HUES6 (cell line): Measurements from ENCODE around the gene KMT2E.

Source experiments
- H3K27ac ChIP-seq: 2 replicates; pipeline ENCODE4 v1.7.0; 2013; ENCODE audit warnings: low read depth, mild to moderate bottlenecking, low read length, inconsistent platforms
- H3K27me3 ChIP-seq: 2 replicates; pipeline ENCODE4 v1.6.1; 2013; ENCODE audit warnings: low read length; ENCODE audit not compliant: control insufficient read depth, insufficient read depth
- H3K36me3 ChIP-seq: 2 replicates; pipeline ENCODE4 v1.6.1; 2013; ENCODE audit warnings: low read length; ENCODE audit not compliant: control insufficient read depth, insufficient read depth
- H3K4me1 ChIP-seq: 2 replicates; pipeline ENCODE4 v1.6.1; 2013; ENCODE audit warnings: low read length; ENCODE audit not compliant: control insufficient read depth, insufficient read depth
- H3K4me3 ChIP-seq: 2 replicates; pipeline ENCODE4 v1.5.1; 2013; ENCODE audit warnings: low read depth, low read length
- H3K9ac ChIP-seq: one replicate; pipeline ENCODE4 v1.6.1; 2013; ENCODE audit warnings: mild to moderate bottlenecking, low read length
- H3K9me3 ChIP-seq: 2 replicates; pipeline ENCODE4 v1.6.1; 2013; ENCODE audit warnings: low read depth, low read length; ENCODE audit not compliant: control insufficient read depth, insufficient read depth

Gene KMT2E

DNA sequence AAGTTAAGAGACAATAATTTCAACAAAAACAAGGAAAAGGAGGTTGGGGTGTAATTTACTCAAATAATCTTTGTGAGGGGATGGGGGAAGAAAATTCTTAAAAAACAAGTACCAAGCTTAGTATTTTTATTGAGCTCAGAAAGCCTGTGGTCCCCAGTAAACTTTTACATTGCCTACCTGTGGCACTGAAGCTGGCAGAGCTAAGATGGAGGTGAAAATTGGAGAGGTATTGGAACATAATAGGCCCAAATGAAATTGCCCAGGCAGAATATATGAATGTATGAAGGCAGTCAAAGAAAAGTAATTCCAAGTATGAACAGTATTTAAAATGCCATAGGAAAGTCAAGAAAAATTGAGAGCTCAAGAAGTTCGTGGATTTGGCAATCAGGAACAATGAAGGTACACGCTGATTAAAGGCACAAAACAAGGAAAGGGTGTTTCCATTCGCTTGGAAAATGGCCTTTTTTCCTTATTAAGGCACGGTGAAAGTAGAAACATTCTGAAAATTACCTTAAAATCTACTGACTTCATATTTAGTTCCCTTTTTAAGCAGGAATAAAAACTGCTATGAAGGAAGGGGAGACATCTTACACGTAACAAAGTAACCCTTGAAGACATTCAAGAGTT is 3.4 kb upstream of the KMT2E start:
- Histone ChIP-seq H3K27ac (peak overlapping the region; percentile 100; the same call in 1 of the 2 replicates), H3K4me3 (peak overlapping the region; percentile 99), H3K9ac (peak overlapping the region; percentile 99), H3K9me3 (no peaks in the 10 kb centered on the region), H3K4me1 (peaks cover 4% of the 10 kb centered on the region; the same call in 1 of the 2 replicates), H3K27me3 (no peaks in the 10 kb centered on the region), H3K36me3 (peaks cover 26% of the 10 kb centered on the region)

DNA sequence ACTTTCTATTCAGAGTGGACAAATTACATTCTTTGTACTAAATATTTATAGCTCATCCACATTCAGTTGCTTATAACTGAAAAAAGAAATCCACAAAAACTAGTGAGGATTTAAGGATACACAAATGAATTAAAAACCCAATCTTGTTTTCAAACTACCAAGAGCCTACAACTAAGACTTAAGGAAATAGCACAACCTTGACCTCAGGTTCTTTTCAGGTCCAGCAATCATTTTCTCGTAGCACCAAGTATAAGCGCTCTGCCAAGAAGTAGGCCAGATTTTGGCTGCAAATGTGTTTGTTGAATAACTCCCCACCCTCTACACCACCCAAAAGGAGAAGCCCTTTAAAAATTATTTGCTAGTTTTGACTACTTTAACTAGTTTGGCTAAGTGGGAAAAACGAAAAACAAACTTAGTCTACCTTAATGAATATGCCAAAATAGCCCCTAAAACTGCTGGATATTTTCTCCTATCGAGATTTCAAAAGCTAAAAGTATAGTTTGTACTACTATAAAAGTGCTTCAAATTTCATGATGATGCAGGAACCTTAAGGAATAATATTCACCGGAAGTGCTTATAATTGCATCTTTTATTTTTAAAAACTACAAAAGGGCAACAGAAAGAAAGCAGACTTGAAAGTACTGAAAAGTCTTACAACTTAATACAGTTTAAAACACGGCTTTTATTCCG is 2.7 kb upstream of the KMT2E start:
- Histone ChIP-seq H3K4me1 (peaks cover 4% of the 10 kb centered on the region; the same call in 1 of the 2 replicates), H3K27me3 (no peaks in the 10 kb centered on the region), H3K9me3 (no peaks in the 10 kb centered on the region), H3K9ac (peak overlapping the region; percentile 99), H3K4me3 (peak overlapping the region; percentile 99), H3K36me3 (peaks cover 24% of the 10 kb centered on the region), H3K27ac (peak overlapping the region; percentile 100; the same call in 1 of the 2 replicates)

DNA sequence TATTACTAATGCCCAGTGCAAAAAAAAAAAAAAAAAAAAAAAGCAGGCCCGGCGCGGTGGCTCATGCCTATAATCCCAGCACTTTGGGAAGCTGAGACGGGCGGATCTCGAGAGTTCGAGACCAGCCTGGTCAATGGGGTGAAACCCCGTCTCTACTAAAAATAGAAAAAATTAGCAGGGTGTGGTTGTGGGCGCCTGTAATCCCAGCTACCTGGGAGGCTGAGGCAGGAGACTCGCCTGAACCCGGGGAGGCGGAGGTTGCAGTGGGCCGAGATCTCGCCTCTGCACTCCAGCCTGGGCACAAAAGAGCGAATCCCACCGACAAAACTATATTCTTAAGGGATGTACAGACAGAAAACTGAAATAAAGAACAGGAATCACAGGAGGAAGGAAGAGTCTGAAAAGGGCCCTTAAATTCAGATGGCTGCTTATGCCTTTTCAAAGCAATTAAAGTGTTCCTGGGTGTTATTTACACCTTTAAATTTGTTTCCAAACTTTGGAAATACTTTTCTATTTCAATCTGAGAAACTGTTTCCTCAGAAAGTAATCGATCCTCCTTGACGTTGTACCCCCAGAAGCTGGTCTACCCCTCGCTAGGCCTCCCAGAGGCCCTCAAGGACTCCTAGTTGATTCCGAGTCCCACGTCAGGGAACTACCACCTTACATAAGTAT is 2.0 kb upstream of the KMT2E start:
- peaks cover 18% of the 10 kb centered on the region; the same call in 1 of the 2 replicates for H3K36me3 ChIP-seq
- H3K9me3 ChIP-seq = no peaks in the 10 kb centered on the region
- peak overlapping the region; percentile 100 for H3K27ac ChIP-seq
- H3K27me3 ChIP-seq = no peaks in the 10 kb centered on the region
- H3K4me1 ChIP-seq = peaks cover 8% of the 10 kb centered on the region; the same call in 1 of the 2 replicates
- H3K4me3 ChIP-seq = peak overlapping the region; percentile 99
- peak overlapping the region; percentile 99 for H3K9ac ChIP-seq

DNA sequence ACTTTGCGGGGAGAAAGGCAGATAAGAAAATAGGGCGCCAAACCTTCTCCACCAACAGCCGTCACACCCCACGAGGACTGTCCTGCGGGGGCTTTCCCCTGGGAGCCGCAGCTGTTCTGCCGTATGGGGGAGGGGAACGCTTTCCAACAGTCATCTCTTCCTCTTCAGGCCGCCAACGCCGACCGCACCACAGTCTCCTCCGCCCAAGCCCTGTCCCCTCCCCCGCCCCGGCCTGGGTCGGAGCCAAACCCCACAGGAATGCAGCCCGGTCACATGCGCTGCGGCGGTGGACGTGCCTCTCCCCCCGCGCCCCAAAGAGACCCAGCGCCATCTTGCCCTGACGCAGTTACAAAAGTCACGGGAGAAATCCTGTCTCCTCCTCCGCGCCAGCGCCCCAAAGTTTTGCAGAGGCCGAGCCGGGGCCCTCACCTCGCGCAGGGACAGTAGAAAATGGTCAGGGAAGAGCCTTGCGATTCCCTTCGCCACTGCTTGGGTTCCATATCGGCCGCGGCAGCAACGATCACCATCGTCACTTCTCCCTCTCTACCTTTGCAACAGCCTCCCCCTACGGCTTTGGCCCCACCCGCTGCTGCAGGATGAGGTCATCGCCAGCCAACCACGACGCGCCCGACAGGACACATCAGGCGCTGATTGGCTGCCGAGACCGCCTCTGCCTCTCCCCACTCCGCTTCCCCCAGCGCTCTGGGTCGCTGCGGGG is 1.3 kb upstream of the KMT2E start:
- peaks cover 13% of the 10 kb centered on the region; the same call in 1 of the 2 replicates for H3K36me3 ChIP-seq
- H3K4me1 ChIP-seq = peaks cover 13% of the 10 kb centered on the region; the same call in 1 of the 2 replicates
- no peaks in the 10 kb centered on the region for H3K9me3 ChIP-seq
- peak overlapping the region; percentile 99 for H3K9ac ChIP-seq
- H3K4me3 ChIP-seq = peak overlapping the region; percentile 99
- H3K27me3 ChIP-seq = no peaks in the 10 kb centered on the region
- peak overlapping the region; percentile 100 for H3K27ac ChIP-seq

DNA sequence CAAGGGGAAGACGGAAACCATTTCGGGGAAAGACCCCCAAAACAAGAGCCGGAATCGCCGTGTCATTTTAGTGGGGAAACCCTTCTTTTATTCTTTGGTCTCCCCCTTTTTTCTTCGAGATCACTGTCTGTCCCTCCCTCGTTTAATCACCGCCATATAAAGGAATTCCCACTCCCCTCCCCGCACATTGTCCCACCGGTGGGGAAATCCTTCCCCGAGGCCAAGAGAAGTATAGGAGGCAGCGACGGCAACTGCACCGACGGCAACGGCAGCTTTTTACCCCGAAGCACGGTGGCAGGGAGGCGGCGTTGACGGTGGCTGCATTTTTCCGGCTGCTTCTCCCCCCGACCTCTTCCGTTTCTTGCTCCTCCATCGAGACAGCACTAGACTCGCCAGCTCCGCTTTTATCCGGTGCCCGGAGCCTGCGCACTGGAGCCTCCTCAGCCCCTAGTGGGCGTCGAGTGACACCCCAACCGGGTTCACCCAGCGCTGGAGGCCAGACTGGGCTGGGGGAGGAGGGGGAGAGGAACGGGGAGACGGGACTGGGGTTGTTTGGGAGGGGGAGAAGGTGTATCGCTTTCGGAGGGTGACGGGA is 687 bp upstream of the KMT2E start:
- H3K4me1 ChIP-seq = peaks cover 19% of the 10 kb centered on the region
- peaks cover 13% of the 10 kb centered on the region; the same call in 1 of the 2 replicates for H3K36me3 ChIP-seq

DNA sequence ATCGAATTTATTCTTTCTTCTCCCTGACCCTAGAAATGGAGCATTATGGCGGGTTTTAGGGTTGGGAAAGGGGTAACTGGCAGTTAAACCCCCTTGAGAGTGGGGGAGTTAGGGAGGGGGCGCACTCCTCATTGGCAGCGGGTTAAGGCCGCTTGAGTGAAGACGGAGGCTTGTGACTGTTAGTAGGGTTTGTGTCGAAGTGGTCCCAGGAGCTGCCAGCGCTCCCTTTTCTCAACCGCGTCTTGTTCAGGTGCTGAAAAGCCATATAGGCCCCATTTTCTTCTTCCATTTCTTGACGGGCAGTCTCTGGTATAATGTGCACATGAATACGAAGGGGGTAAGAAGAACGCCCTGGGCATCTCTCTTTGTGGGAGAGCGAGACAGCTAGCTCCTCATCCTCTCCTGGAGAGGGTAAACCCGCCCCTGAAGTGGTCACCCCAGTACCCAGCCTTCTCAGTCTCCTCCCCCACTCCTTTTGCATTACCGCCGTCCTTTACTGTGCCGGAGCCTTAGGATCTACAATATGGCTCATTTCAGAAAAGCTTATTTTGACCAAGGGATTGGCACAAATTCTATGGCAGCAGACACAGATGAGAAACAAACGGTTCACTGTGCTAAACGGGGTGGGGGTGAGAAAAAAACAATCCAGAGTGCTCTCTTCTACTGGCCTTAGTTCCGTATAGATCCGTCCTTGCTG is 836 bp downstream of the KMT2E start:
- Histone ChIP-seq H3K27ac (peak overlapping the region; percentile 100), H3K27me3 (no peaks in the 10 kb centered on the region), H3K36me3 (peaks cover 7% of the 10 kb centered on the region; the same call in 1 of the 2 replicates), H3K4me3 (peak overlapping the region; percentile 99), H3K9ac (peak overlapping the region; percentile 99), H3K9me3 (no peaks in the 10 kb centered on the region), H3K4me1 (peaks cover 22% of the 10 kb centered on the region)

More for the DNA sequence above, 687 bp upstream of the KMT2E start:
- Histone ChIP-seq H3K4me3 (peak overlapping the region; percentile 99), H3K27ac (peak overlapping the region; percentile 100), H3K9ac (peak overlapping the region; percentile 99), H3K27me3 (no peaks in the 10 kb centered on the region), H3K9me3 (no peaks in the 10 kb centered on the region)

DNA sequence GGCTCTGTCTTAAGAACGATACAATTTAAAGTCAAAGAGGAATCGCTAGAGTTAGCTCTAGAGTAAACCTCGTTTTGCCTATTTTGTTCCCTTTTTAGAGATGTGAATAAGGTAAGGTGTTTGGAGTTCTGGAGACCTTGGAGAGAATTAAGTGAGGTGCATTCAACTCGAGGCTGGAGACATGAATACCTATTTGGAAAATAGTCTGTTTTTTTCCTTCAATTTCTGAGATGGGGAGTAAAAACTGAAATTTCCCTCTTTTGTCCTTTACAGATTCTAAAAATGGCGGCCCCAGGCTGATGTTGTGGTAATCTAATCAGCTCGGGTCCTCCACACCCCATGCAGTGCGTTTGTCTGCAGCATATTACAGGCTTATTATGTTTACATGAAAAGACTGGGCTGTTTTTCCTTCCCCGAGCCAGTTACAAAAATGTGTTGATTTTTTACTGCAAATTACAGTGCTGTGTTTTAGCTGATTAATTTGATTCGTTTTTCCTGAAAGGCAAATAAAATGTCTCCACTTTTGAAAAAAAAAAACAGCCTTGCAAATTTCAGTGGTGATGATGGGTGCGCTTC is 1.5 kb downstream of the KMT2E start:
- peak overlapping the region; percentile 91 for H3K27ac ChIP-seq
- H3K27me3 ChIP-seq = no peaks in the 10 kb centered on the region
- no peaks in the 10 kb centered on the region for H3K9me3 ChIP-seq
- H3K4me1 ChIP-seq = peaks cover 18% of the 10 kb centered on the region
- H3K9ac ChIP-seq = peak overlapping the region; percentile 99
- peaks cover 2% of the 10 kb centered on the region; the same call in 1 of the 2 replicates for H3K36me3 ChIP-seq
- peak overlapping the region; percentile 99 for H3K4me3 ChIP-seq

- Histone ChIP-seq H3K4me1 (peaks cover 18% of the 10 kb centered on the region), H3K4me3 (peak overlapping the region; percentile 99), H3K27me3 (no peaks in the 10 kb centered on the region), H3K9me3 (no peaks in the 10 kb centered on the region), H3K36me3 (no peaks in the 10 kb centered on the region), H3K27ac (peak overlapping the region; percentile 91; the same call in 1 of the 2 replicates), H3K9ac (peak overlapping the region; percentile 49)
Measured at GRCh38 chr7:105016068-105016708, 2.2 kb downstream of the KMT2E start.

DNA sequence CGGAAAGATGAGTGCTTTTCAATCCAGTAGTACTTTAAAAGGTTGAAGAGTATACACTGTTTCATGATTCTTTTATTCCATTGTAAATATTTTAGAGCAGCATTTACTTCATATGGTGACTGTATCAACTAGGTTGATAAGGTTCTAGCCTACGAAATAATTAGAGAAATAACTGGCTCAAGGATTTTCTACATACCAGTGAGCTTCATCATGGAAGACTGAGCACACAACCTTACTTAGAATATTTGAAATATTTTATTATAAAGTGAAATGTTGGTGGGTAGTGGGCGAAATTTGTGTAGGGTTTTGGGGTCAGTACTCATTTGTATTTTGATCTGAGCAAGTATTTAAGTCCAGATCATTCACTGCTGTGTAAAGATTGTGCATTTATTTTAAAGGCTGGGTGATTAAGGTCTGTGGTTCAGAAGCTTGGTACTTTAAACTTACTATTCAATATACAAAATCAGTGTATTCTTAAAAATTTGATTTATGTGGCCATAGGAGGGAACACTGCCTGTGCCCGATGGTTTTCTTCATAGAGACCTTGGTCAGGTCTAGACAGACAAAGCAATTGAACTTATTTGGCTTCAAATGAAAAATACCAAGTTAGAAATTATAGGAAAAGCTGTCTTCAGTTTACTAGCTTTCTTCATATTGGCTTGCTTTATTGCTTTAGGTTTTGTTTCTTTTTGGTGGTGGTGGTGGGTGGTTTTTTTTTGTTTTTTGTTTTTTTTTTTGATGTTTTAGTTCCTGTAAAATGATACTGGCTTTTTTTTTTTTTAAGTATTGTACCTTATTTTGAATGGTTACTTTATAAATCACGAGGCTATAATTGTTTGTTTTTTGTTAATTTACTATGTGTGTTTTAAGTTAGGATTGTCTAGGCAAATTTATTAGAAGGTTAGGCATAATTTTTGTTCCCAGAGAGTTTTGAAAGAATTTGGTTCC is 3.0 kb downstream of the KMT2E start:
- no peaks in the 10 kb centered on the region for H3K27me3 ChIP-seq
- peak overlapping the region; percentile 99 for H3K4me3 ChIP-seq
- peaks cover 18% of the 10 kb centered on the region for H3K4me1 ChIP-seq
- H3K9ac ChIP-seq = peak overlapping the region; percentile 36
- H3K27ac ChIP-seq = no peak overlapping the region
- H3K9me3 ChIP-seq = no peaks in the 10 kb centered on the region
- no peaks in the 10 kb centered on the region for H3K36me3 ChIP-seq
